ENCODE results near the gene TBXA2R.

GRCh38 chr19:3621689-3622088 lies 15.0 kb upstream of the TBXA2R start:
- TF ChIP-seq CTCF (IDR thresholded peaks at IDR 0.05; ENCODE audit: insufficient read depth, low read depth, low read length) = no peak
- TF ChIP-seq EZH2 (IDR thresholded peaks at IDR 0.05; ENCODE audit: insufficient read depth, low read length) = no peak

Data from astrocyte (in vitro differentiated cells and primary cell).